HG03442 (cell line): ENCODE data around the gene SCYL2.
"Not testable (repeated sequence)": the region's sequence is repeated elsewhere in the genome, so short reads cannot be mapped to it uniquely, and the experiment has no call there.

Experiments
- ATAC-seq: cut with Tn5 transposase; IDR thresholded peaks from one replicate; pipeline ENCODE4 v1.9.1; 2021; ENCODE audit warnings: mild to moderate bottlenecking, moderate library complexity; ENCODE audit not compliant: unreplicated experiment

Gene SCYL2

DNA sequence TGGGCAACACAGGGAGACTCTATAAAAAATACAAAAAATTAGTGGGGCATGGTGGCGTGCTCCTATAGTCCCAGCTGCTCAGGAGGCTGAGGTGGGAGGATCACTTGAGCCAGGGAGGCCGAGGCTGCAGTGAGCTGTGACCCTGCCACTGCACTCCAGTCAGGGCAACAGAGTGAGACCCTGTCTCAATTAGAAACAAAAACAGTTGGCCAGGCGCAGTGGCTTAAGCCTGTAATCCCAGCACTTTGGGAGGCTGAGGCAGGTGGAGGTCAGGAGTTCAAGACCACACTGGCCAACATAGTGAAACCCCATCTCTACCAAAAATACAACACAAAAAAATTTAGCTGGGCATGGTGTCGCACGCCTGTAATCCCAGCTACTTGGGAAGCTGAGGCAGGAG, 1.9 kb upstream of the SCYL2 start:
- ATAC-seq = not testable (repeated sequence)

DNA sequence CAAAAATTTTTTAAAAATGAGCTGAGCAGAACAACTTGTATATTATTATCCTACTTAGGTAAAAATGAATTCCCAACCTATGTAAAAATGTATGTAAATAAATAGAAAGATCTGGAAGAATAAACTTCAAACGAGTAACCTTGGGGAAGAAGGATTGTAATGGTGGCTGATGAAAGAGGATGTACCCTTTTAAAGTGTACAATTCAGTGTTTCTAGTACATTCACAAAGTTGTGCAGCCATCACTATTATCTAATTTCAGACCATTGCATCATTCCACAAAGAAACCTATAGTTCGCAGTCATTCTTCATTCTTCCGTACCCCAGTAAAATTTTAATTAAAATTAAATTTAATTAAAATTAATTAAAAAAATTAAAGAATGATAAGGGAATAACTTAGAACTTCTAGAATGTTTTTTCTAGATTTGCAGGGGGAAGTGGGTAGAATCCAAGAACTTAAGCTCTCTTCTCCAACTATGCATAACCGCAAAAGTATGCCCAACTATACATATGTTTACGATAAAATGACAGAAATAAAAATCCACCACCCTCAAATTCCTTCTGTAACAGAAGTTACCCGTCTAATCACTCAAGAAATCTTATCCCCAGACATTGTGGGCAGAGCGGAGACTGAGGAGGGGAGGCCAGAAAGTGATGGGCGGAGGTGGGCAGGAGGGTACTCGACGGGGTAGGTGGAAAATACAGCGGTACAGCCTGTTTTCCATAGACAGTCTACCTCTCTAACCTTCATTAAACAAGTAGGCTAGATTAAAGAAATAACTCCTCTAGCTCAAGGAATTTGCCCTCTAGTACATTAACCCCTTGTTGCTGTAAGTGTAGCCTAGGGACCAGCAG, 1.0 kb upstream of the SCYL2 start:
- peak; percentile 4 for ATAC-seq

DNA sequence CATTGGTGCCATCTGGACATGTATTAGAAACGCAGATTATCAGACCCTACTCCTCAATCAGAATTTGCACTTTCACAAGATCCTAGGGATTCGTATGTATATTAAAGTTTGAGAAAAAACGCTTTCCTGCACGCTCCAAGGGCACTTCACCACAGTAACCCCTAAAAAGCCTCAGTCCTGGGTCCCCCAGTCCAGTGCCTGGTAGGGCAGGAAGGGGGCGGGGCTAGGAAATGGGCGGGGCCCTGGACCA, 467 bp upstream of the SCYL2 start:
- peak; percentile 80 for ATAC-seq

DNA sequence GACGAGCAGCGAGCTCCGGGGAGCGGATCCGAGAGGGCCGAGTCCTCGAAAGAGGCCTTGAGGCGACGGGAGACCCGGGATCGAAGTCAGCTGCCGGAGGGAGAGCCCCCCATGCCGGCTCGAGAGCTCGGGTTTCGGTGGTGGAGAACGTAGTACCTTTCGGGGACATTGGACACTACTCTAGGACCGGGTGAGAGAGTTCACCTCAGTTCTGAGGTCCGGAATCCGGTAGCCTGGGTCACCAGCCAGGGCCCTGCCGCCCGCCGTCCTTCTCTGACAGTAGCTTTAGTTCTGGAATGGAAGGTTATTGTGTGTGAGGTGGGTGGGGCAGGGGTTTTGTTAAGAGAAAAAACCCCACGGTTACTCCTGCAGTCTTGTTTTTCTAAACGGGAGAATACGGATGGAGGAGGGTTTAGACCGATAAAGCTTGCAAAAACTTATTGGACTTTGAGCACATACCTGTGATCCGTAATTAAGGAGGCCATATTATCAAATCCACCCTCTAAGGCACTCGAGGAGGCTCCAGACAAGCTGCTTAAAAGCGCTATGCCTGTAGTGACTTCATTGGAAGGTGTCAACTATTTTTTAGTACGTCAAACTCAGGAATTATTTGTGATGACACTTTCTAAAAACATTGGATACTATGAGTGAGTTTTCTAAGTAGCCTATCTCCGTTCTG, 765 bp downstream of the SCYL2 start:
- ATAC-seq = peak; percentile 9

DNA sequence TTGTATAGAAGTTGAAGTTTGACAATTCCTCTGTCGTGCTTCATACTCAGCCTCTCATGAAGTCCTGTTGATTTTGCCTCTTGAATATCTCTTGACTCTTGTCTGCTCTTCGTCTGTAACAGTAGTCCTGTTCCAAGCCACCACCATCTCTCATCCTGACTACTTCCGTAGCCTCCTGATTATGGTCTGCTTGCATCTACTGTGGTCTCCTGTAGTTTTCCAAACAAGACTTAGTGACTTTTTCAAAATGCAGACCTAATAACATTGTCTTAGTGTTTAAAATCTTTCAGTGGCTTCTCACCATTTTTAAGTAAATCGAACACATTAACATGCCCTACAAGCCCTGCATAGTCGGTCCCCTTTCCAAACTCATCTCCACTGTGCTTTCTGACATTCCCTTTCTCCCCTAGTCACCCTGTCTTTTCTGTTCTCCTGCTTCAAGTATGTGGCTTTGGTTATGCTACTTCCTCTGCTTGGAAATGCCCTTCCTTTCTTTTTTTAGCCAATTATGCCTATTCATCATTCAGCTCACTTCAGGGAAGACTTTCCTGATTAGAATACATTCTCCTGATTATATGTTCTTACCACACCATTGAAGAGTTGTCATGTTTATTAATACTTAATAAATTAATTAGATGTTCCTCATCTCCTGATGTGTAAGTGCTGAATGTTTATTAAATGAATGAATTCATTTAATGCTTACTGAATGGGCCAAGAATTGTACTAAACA, 2.0 kb downstream of the SCYL2 start:
- ATAC-seq = no peak

DNA sequence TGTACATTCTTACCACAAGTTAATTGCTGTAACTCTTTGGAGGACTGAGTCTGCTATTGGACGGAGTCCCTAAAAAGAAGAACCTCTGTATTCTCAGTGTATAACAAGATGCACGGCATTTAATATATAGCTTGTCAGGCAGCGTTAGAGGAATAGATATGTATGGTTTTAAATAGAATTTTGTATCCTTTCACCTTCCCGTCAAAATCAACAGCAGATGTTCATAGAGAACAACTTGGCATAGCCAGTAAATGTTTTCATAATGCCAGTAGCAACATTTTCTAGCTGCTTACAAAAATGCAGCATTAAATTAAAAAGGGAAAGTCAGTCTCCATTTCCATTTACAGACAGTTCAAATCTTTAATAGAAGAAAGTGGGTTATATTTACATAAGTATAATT, 6.8 kb downstream of the SCYL2 start:
- ATAC-seq = no peak

DNA sequence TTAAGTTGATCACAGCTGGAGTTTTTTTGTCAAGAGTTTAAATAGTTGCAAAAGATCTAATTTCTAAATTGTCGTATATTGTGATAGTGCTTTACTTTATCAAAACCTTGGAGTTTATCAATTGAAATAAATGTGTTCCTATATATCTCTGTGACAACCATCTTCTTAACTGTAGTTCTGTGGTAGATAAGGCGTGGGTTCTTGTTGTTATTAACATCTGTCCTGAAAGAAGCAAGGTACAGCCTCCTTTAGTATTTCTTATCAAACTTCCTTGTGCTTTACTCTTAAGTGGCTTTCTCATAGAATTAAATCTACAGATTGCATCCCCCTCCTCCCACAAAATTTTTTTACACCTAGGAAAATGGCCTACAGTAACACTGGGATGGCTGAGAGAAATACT, 7.3 kb downstream of the SCYL2 start:
- ATAC-seq = no peak

DNA sequence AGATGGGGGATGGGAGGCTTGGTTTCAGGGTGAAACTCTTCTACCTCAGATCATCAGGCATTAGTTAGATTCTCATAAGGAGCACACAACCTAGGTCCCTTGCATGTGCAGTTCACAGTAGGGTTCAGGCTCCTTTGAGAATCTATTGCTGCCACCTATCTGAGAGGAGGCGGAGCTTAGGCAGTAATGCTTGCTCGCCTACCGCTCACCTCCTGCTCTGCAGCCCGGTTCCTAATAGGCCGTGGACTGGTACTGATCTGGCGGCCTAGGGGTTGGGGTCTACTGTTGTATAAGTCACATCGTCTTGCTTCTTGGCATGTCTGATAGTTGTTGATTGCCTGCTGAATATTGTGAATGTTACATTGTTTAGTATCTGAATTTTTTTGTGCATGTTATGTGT, 12.2 kb downstream of the SCYL2 start:
- ATAC-seq = no peak

DNA sequence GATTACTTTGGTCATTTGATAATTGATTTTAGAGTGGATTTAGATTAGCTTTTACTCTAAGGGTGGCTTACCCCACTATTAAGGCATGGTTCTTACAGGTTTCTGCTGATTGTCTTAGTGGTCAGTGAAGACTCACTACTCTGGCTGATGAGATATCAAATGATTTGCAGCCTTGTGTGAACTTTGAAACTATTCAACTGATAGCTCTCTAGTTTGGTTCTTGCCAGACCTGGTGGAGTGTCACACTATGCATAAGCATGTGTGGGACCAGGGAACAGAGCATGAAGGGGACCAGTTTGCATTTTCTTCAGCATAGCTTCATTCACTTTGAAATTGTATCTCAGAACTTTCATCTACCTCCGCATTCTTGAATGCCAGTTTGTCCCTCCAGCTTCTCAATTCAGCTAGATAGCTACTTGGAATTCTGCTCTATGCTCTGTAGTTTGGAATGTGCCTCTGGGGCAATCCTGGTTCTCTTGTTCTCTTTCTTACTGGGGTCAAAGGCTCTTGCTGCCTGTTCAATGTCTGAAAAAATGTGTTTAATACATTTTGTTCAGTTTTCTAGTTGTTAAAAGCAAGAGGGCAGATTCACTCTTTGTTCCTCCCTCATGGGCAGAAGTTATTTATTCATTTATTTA, 12.7 kb downstream of the SCYL2 start:
- no peak for ATAC-seq

DNA sequence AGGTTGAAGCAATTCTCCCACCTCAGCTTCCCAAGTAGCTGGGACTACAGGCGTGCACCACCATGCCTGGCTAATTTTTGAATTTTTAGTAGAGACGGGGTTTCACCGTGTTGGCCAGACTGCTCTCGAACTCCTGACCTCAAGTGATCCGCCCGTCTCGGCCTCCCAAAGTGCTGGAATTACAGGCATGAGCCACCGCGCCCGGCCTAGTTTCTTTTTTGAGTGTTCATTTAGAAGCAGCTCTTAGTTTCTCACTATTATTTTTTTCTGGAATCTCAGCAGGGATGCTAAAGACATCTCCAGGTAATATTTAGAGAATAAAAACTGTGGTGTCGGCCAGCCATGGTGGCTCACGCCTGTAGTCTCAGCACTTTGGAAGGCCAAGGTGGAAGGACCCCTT, 17.6 kb downstream of the SCYL2 start:
- not testable (repeated sequence) for ATAC-seq

DNA sequence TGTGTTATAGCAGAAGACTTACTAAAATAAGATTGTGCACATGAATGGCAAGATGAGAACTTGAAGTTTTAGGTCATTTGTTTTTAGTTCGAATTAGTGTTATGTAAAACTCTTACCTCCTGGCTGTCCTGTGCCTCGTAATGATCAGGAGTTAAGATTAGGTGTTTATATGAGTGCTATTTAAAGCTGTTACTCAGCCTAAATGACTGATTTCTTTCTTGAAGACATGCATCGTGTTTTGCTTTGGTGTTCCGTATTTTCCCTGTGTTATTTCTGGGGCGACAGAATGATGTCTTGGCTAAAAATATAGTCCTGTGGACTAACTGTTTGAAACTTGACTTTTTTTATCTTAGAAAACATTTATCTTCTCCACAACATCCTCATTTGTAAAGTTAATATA, 22.1 kb downstream of the SCYL2 start:
- ATAC-seq = no peak

DNA sequence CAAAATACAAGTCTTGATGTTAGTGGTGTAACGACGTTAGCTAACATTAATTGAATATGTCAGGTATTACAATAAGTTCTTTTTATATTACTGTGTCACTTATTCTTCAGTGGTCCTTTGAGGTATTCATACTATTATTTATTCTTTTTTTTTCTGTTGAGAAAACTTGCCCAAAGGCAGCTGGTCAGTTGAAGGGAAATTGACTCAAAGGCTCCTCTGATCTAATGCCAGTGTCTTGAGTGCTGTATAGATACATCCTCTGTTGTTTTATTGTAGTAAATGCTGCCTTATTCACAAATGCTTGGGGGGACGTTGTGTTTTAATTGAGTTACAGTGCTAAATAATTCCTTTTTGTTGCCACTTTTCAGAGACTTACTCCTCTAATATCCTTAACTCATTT, 23.0 kb downstream of the SCYL2 start:
- ATAC-seq = no peak

DNA sequence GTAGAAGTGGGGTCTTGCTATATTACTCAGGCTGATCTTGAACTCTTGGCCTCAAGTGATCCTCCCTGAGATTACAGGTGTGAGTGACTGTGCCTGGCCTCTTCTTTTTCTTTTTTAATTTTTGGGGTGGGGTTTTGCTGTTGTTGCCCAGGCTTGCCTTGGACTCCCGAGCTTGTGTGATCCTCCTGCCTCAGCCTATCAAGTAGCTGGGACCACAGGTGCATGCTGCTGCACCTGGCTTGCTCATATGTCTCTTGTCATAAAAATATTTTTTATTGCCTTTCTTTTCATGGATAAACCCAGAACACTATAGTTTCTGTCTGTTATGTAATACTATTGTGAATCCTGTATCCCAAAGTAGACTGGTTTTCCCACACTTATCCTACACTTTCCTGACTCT, 26.0 kb downstream of the SCYL2 start:
- ATAC-seq = no peak

DNA sequence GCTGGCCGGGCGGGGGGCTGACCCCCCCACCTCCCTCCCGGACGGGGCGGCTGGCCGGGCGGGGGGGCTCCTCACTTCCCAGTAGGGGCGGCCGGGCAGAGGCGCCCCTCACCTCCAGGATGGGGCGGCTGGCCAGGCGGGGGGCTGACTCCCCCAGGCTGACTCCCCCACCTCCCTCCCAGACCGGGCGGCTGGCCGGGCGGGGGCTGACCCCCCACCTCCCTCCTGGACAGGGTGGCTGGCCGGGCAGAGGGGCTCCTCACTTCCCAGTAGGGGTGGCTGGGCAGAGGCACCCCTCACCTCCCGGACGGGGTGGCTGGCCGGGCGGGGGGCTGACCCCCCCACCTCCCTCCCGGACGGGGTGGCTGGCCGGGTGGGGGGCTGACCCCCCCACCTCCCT, 27.4 kb downstream of the SCYL2 start:
- not testable (repeated sequence) for ATAC-seq

DNA sequence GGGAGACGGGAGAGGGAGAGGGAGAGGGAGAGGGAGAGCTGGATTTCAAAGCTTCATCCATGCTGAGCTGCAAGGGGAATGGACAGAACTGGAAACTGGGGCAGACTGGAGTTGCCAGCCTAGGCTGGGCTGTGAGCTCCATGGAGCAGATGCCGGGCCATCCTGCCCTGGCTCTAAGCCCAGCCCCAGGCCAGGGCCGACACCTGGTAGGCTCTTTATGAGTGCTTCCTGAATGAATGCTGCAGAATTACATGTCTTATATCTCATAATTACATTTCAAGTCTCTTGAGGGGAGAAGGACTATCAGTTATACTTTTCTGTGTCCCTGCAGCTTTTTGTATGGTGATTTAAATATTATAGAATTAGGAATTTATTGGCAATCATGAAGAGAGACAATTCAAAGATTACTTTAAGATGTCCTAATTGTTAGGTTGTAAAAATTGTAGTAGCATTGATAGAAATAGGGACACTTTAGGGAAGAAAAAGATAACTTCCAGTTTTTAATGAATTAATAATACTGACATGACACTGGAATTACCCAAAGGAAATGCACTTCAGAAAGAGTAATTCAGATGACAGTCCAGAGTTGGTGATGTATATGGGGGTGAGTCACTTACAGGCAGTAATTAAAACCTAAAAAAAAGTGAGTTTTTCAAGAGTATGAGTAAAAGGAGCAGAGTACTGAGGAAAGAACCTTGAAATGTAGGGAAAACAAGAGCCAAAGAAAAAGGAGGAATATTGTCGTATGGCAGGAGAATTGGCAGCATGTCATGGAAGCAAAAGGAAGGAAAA, 29.0 kb downstream of the SCYL2 start:
- no peak for ATAC-seq

DNA sequence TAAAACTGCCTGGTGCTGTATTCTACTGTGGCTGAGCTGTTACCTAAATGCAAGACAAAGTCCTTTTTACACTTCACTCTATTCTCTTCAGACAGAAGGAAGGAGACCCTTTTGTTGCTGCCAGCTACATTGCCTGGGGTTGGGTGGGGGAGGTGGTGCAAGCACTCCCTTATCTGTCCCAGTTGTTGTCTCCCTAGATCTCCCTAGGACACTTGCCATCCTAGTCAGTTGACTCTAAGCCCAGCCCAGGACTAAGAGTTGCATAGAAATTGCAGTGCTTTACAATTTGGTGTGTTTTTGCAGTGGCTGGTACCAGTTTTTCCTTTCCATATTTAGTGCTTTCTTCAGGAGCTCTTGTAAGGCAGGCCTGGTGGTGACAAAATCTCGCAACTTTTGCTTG, 35.1 kb downstream of the SCYL2 start:
- ATAC-seq = no peak

DNA sequence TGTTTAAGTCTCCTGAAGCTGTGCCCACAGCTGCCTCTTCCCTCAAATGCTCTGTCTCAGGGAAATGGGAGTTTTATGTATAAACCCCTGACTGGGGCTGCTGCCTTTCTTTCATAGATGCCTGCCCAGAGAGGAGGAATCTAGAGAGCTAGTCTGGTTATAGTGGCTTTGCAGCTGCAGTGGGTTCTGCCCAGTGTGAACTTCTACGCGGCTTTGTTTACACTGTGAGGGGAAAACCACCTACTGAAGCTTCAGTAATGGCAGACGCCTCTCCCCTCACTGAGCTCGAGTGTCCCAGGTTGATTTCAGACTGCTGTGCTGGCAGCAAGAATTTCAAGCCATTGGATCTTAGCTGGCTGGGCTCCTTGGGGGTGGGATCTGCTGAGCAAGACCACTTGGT, 36.9 kb downstream of the SCYL2 start:
- no peak for ATAC-seq

DNA sequence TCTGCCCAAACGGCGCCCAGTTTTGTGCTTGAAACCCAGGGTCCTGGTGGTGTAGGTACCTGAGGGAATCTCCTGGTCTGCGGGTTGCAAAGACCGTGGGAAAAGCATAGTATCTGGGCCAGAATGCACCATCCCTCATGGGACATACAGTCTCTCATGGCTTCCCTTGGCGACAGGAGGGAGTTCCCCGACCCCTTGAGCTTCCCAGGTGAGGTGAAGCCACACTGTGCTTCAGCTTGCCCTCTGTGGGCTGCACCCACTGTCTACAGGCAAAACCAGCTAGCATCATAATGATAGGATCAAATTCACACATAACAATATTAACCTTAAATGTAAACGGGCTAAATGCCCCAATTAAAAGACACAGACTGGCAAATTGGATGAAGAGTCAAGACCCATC, 37.4 kb downstream of the SCYL2 start:
- ATAC-seq = not testable (repeated sequence)

DNA sequence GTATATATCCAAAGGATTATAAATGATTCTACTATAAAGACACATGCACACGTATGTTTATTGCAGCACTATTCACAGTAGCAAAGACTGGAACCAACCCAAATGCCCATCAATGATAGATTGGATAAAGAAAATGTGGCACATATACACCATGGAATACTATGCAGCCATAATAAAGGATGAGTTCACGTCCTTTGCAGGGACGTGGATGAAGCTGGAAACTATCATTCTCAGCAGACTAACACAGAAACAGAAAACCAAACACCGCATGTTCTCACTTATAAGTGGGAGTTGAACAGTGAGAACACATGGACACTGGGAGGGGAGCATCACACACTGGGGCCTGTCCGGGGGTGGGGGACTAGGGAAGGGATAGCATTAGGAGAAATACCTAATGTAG, 41.2 kb downstream of the SCYL2 start:
- not testable (repeated sequence) for ATAC-seq

DNA sequence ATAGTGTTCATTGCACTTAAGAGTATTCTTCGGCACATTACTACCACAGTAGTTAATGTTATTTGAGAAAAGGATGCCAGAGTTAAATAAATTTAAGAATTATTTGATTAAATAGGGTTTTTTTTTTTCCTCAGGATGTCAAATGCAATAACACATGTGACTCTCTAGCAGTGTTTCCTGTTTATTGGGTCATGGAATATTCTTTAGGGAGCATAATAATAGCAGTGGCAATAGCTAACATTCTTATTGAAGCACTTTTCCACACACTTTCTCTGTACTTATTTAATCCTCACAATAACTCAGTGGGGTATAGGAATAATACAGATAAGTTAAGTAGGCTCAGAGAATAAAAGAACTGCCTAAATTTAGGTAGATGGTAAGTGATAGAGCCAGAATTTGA, 44.3 kb downstream of the SCYL2 start:
- ATAC-seq = no peak

DNA sequence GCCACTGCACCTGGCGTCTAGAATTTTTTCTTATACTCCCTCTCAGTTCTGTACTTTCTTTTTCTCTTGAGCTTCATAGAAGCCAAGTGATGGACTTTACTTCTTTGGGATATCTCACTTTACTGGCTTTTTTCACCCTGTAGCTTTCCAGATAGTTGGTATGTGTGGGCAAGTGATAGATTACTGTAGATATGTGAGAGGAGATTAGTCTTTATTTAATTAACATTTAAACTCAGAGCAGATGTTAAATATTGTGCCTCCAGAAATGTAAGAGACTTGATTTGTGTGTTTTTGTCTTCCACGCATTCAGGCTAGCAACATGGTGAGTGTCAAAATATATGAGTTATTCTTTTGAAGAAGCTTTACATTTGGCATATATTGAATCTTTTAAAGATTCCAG, 50.4 kb downstream of the SCYL2 start:
- no peak for ATAC-seq
